DMS153 (cell line): ENCODE measurements around the gene HUNK.

Source experiments
- DNase-seq: peaks from one replicate; lab custom pipeline; 2025; lab: John Stamatoyannopoulos, UW

The HUNK gene

GRCh38 chr21:31896019-31896418 lies 23.2 kb downstream of the HUNK start:
- DNase-seq = no peak

DNA sequence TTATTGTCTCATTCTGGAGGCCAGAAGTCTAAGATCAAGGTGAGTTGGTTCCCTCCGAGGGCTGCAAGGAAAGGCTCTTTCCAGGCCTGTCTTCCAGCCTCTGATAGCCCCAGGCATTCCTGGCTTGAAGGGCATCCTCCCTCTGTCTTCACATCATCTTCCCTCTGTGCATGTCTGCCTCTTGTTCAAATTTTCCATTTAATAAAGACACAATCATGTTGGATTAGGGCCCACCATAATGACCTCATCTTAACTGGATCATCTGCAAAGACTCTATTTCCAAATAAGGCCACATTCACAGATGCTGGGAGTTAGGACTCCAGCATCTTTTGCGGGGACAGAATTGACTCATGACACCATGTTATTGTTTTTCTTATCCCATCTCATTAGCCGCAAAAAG lies 24.5 kb downstream of the HUNK start:
- no peak for DNase-seq

- DNase-seq = no peak
These were observed 26.3 kb downstream of the HUNK start for GRCh38 chr21:31898933-31899630.

DNA sequence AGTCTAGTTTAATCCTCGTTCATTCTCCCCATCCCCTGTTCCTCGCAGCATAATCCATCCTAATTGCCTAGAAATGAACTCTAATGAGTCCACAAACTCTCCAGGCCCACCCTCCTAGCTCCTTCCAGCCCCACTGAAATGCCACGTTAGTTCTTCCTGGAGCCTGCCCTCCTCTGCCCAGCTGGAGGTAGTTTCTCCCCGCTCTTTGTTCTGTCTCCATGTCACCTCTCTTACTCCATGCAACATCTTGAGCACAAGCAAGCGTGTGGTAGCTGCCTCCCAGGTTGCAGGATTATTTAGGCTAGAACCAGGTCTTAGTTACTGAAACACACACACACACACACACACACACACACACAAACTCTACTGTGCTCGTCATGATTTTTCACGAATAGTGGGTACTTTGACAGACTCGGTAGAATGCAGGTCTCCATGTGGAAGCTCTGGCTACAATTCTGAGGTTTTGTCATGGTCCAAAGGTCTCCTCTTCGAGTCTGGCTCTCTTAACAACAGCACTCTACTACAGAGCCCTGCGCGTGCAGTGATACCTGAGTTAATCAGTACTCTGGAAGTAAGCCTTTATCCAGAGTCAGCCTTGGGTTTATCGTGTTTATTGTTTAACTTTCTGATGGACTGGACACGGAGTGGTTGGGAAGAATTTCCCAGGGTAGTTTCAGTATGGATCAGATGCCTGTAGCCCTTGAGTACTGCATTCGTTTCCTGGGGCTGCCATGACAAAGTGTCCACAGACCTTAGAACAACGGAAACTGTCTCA lies 27.5 kb downstream of the HUNK start:
- no peak for DNase-seq

DNA sequence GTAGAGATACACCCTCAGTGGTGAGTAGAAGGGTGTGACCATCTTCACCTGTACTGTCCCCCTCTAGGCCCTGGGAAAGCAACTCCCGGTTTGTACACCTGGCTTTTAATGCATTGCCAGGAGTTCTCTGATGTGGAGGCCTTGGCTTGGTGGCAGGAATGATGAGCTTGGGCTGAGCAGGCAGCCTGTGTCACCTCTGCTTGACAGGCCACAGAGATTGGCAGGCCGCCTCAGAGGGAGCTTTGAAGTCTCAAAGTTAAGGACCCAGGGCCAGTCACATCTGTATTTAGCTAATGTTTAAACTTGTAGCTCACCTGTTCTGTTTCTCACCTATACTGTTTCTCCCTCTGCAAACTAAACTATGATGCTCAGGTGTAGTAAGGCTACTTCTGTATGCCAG lies 28.5 kb downstream of the HUNK start:
- no peak for DNase-seq

DNA sequence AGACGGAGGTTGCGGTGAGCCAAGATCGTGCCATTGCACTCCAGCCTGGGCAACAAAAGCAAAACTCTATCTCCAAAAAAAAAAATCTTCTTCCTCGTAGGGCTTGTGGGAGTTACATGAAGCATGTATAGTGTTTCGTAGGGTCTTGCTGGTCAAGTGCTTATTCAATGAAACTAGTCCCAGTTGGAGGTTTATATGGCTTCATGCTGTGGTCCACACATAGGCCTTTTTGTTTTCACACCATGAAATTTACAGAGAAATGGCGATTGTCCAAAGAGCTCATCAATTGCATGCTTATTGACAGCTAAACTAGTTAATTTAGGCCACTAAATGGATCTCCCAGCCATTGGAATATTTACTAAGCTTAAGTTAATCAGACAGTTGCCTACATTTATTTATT lies 29.6 kb downstream of the HUNK start:
- no peak for DNase-seq

DNA sequence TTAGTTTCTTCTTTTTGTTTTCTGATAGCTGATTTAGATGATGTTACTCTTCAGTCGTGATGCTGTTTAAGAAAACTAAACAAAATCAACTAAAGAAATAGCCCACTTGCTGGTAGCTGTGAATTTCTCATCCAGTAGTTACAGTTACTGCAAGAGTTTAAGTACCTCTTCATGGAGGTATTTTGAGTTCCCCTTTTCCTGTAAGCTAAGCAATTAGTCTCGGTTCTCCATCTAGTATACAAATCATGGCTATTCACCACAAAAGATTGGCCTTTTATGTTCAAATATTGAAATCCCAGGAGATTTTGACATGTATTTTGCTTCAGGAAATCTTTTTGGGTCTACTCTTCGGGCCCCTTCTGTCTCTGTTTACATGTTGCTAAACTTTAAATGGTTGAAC lies 31.1 kb downstream of the HUNK start:
- DNase-seq = no peak

DNA sequence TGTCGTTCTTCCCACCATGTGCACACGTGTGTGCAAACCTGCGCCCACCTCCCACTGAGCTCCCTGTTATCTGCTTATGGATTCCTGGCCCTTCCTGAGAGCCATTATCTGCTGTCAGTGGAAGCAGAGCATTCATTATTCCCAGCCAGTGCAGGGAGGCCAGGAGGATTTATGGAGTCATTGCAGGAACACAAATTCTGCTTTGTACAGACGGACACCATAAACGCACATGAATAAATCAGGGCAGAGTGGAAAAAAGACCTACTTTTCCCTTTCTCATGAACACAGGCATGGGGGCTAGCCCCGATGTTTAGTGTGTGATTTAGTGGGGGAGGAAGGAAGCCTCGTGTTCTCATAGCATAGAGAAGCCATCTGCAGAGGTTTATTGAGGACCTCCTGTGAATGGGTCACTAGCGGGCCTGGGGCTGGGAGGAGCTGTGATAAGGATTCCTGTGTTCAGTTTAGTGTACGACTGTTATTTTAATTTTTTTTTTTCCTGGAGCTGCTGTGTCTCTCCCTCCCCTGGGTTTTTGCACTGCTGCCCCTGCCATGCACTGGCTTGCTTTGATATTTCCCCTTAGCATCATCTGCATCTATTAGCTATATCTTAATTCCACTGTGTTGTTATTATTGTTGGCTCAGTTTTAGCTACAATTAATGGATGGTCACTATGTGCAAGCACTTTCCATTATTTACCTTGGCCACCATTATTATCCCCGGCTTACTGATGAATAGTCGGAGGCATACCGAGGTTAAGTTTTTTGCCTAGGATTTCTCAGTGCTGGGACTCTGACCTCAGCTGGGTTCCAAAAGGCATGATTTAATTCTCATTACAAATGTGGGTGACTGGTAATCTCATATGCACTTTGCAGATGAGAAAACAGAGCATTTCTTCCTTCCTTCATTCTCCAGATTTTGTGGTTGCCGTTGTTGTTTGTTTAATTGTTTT lies 33.0 kb downstream of the HUNK start:
- DNase-seq = no peak

DNA sequence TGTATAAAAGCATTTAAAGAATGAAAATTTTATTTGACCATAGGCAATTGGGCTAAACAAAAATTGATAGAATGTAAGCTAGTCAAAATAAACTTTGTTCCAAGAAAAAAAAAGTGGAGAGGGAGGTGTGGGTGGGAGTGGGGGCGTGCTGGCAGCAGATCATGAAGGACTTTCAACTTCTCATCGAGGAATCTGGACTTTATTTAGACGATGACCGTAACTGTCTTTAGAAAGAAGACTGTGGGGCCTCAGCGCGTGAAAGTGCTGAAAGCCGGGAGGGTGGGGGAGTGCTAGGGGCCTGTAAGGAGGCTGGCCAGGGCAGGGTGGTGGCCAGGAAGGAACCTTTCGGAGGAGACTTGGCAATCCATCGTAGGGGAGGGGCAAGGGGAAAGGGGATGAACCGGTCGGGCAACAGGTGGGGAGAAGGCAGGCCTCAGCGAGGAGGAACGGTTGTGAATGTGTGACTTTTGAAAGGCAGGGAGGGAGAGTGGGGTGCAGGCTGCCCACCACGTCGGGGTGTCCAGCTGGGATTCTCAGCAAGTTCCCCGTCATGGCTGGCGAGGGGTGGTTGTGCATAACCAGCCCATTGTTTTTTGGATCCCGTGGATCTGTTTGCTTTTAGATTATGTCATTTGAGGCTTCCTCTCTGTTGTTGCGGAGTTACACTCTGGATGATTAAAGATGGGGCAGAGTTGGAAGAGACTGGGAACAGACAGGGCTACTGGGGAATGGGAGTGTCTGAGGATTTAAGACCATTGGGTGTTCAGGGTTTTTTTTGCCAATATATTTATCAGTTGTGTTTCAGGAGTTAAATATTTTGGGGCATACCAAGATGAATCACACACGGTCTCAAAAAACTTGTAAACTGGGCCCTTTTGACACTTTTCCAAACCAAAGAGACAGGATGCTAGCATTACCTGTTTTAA lies 35.5 kb downstream of the HUNK start:
- no peak for DNase-seq

DNA sequence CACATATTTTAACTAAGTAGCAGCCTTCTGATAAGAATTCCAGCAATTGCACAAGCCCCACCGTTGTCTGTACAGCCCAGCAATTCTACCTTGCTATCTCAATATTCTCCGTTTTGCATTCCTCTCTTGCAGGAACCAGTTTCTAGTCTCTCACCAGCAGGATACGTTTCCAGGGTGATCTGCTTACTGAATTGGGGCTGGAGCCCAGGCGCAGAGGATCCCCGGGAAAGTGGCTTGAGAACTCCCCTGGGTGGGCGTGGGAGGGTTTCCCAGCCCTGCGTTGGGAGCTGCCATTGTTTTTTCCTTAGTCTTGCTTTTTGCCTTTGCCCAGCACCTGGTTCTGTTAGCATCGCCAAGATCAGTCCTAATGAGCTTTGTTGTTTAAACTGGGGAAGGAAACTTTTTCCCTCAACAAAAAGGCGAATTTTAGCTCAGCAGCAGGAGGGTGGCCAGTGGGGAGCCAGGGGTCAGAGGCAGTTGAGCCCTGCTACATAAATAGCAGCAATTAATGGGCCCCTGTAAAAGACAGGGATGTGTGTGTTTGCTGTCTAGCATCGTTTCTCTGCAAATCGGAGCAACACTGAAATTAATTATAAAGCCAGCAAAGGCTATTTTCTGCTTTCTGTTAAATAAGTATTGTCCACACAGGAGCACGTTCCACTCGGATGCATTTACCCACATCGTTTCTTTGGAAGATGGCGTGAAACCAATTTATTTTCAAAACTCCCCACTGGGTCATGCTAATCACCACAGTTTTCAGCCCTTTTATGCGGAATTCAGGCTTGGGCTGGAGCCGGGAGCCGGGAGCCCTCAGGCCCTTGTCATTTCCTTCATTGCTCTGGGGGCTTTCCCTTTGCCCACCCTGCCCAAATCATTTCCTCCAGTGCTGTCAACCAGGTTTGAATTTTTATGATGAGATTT lies 36.6 kb downstream of the HUNK start:
- no peak for DNase-seq

DNA sequence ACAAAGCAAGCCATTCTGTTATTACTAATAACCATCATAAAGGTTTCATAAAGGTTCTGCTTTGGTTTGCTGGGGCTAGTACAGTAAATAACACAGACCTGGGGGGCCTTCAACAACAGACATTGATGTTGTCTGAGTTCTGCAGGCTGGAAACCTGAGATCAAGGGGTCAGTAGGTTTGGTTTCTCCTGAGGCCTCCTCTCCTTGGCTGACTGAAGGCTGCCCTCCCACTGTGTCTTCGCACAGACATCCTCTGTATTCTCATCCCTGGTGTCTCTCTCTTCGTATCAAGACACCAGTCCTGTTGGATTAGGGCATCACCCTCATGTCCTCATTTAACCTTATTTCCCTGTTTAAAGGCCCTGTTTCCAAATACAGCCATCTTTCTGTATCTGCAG lies 37.3 kb downstream of the HUNK start:
- DNase-seq = no peak

- no peak for DNase-seq
These were observed 38.5 kb downstream of the HUNK start for GRCh38 chr21:31911138-31911907.

GRCh38 chr21:31912501-31912900 lies 39.7 kb downstream of the HUNK start:
- DNase-seq = no peak

GRCh38 chr21:31913182-31913608 lies 40.4 kb downstream of the HUNK start:
- no peak for DNase-seq

- DNase-seq = no peak
These were observed 41.7 kb downstream of the HUNK start for GRCh38 chr21:31914472-31914871.

DNA sequence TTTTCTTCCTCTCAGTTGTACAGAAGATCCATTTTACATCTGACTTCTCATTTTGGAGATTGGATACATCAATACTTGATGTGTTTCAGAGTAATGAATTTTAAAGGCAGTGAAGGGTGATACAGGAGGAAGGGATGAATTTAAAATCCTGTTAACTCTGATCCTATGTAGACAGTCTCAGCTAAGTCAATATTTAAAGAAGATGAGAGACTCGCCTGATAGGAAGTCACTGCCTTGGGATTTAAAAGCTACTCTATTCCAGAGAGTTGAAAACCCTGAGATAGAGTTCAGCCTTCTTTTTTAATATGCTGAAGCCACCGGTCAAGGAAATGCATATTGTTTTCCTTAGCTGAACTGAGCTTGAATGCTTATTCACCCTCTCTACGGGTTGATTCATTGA lies 42.7 kb downstream of the HUNK start:
- peak; percentile 48 for DNase-seq

DNA sequence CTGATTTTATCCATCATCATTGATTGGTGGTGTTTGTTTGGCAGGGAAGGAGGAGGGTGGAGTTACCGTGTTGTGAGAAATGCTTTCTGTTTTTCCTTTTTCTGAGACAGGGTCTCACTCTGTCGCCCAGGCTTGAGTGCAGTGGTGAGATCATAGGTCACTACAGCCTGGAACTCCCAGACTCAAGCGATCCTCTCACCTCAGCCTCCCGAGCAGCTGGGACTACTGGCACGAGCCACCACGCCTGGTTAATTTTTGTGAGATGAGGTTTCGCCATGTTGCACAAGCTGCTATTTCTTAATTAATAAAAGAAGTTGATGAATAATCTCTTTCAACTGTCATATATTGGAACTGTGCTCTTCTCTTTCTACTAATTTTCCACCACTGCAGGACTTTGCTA lies 44.3 kb downstream of the HUNK start:
- DNase-seq = no peak

DNA sequence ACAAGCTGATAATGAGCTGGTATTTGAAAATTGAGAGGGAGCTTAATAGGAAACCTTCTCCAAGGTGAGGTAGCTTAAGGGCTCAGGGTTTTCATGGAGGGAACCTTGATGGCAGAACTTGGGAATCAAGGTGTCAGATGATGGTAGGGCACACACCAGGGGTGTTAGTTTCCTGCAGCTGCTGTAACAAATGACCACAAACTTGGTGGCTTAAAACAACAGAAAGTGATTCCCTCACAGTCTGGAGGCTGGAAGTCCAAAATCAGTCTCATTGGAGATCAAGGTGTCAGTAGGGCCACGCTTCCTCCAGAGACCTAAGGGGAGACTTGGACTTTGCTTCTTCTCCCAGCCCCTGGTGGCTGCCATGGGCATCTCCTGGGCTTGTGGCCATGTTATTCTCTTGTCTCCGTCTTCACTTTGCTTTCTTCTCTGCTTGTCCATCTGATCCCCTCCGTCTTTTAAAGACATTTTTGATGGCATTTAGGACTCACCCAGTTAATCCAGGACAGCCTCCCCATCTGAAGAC lies 45.5 kb downstream of the HUNK start:
- no peak for DNase-seq

GRCh38 chr21:31920275-31920674 lies 47.5 kb downstream of the HUNK start:
- no peak for DNase-seq
